AG09309 (cell line): ENCODE results near the gene GNG13.

Experiments
- DNase-seq: peaks from one replicate; pipeline ENCODE4 v3.0.0-alpha.2; 2010; ENCODE audit warnings: low read depth
- H3K4me3 ChIP-seq: 2 replicates; pipeline ENCODE4 v1.5.1; 2011; ENCODE audit warnings: mild to moderate bottlenecking, low read depth, low read length, moderate library complexity; ENCODE audit not compliant: control insufficient read depth
- CTCF ChIP-seq: IDR thresholded peaks from 2 replicates; pipeline ENCODE4 v1.5.1; 2011; ENCODE audit warnings: mild to moderate bottlenecking, low read depth, low read length, inconsistent platforms; ENCODE audit not compliant: insufficient read depth, control insufficient read depth; ENCODE audit errors: missing control alignments

The GNG13 gene

DNA sequence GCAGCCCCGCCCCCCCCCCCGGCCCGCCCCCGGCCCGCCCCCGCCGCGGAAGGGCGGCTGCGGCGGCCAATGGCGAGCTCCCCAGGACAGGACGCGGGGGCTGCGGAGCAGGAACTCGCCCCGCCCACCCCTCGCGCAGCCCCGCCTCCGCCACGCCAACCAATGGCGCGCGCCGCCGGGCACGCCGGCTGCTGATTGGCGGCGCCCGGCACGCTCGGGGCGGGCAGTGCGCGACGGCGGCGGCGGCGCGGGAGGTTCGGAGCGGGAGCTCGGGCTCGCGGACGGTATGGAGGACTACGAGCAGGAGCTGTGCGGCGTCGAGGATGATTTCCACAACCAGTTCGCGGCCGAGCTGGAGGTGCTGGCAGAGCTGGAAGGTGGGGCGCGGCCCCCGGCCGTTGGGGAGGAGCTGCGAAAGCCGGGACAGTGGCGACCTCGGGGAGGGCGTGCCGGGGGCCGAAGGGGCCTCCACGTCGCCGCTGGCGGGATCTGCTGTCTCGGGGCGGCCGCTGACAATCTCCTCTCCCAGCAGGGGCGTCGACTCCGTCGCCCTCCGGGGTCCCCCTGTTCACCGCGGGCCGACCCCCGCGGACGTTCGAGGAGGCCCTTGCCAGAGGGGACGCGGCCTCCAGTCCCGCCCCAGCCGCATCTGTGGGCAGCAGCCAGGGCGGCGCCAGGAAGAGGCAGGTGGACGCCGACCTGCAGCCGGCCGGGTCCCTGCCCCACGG, 12.0 kb downstream of the GNG13 start, which contains the start of gene CHTF18:
Gene CHTF18, plus strand, starts transcription at position 222 of the 728 bp plus-strand sequence. Its CDS starts 65 bp downstream, at position 287.
- TF ChIP-seq CTCF = no peak
- peak within 1 kb of the TSS; percentile 99 for H3K4me3 ChIP-seq
- DNase-seq = peak; percentile 53

DNA sequence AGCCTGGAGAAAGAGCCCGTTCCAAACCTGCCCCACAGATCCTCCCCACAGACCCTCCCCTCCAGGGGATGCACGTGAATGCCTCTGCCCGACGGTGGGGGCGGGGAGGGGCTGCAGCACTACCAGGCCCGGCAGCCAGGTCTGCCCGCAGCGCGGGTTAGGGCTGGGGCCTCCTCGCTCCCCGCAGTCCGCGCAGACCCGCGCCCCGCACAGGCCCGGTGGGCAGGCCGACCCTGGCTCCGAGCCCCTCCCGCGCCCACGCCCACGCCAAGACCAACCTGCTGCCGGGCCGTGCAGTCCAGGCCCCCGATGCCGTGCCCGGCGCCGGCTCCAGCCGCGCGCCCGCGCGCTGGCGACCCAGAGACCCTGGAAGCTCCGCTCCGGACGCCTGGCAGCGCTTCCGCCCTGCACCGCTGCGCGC, 12.5 kb downstream of the GNG13 start, which contains the start of gene RPUSD1:
Gene RPUSD1, minus strand, starts transcription at position 404 of the 421 bp plus-strand sequence. CDS start 644 bp downstream, outside the sequence.
- no peak for DNase-seq
- no peak for TF ChIP-seq CTCF
- peak within 1 kb of the TSS; percentile 99 for H3K4me3 ChIP-seq

DNA sequence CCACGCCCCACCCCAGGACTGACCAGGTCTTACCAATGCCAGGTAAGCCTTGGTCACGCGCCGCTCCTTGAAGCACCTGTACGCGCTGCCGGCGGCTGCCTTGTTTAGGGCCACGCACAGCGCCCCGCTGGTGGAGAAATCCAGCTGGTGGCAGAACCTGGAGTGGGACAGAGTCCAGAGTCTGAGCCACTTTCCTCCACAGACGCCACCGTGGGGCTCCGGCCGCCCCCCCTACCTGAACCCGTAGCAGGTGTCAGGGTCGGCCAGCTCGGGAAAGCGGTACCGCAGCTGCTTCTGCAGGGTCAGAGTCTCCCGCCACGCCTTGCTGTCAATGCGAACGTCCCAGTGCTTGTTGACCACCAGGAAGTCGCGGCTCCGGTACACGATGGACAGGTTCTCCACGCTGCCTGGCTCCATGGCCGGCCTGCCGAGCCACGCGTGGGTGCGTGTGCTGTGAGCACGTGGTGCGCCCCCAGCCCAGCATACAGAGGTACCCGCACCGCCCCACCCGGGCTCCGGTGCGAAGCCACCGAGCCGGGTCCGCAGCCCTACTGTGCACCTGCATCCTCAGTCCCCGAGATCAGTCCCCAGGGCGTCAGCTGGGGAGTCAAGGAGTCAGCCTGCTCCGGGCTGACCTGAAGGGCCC, 13.1 kb downstream of the GNG13 start:
- no peak for TF ChIP-seq CTCF
- DNase-seq = no peak
- peak overlapping the region; percentile 99 for H3K4me3 ChIP-seq

DNA sequence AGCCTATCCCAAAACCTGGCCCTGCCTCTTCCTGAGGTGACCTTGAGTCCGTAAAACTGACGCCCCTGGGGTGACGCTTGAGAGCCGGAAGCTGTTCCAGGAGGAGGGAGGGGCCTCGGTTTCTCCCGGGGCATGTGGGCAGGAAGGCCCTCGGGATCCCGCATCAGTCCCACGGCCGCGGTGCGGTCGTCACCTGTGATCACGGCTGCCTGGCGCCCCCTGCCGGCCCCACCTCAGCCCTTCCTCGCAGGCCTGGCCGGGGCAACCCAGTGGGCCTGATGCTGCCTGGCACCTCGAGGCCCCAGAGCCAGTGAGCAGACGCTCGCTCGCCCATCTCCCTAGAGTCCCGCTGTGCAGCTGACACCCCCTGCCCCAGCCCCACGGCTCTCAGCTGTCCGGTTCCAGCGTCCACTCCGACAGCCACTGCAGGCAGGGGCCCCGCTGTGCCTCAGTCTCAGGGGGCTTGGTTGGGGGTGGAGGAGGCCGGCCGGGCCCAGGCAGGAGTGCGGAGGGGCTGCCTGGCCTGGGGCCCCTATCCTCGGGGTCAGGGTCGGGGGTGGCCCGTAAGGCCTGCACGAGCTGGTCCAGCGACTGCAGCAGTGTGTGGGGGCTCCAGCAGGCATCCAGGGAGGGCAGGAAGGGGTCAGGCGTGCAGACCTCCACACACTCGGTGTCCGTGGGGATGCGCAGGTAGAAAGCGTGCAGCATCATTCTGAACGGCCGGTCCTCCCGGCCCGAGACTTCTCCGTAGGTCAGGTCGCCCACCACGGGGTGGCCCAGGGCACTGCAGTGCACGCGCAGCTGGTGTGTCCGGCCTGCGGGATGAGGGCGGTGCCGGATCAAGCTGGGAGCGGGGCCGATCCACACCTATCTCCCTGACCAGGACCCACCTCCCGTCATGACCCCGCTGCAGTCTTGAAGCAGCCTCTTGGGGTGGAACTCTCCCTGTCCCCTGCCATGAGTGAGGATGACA, 14.7 kb downstream of the GNG13 start:
- TF ChIP-seq CTCF = peak; percentile 80
- H3K4me3 ChIP-seq = no peak overlapping the region
- DNase-seq = peak; percentile 4

- no peak overlapping the region for H3K4me3 ChIP-seq
- DNase-seq = no peak
- TF ChIP-seq CTCF = no peak
Observed at GRCh38 chr16:784431-784830, 16.1 kb downstream of the GNG13 start.
